GM10266 (cell line): ENCODE data around the gene ERVV-1.

Experiments
- DNase-seq: peaks from one replicate; pipeline ENCODE4 v3.0.0; 2012; ENCODE audit errors: extremely low spot score
- TF ChIP-seq, protein P1 (sequence below): IDR thresholded peaks from 2 replicates; pipeline ENCODE4 v1.5.1; 2012; ENCODE audit warnings: mild to moderate bottlenecking, low read depth; ENCODE audit not compliant: control insufficient read depth, insufficient read depth; ENCODE audit errors: missing control alignments

ERVV-1 gene

DNA sequence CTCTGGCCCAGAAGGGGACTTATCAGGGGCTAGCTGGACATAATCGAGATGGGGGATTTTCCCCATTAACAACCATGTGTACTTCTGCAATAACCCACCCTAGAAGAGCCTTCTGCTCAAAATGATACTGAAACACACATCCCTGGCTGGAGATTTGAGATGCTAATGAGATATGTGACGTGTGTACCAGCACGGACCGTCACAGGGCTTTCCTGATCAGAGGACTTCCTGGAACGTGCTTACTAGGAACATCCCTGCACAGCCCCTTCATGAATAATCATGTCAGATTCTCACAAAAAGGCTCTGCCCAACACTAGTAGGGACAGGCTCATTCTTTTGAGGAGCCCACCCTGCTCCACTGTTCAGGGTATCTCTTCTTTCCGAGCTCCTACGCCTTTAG, 6.5 kb upstream of the ERVV-1 start:
- no peak for DNase-seq
- TF ChIP-seq, protein P1, sequence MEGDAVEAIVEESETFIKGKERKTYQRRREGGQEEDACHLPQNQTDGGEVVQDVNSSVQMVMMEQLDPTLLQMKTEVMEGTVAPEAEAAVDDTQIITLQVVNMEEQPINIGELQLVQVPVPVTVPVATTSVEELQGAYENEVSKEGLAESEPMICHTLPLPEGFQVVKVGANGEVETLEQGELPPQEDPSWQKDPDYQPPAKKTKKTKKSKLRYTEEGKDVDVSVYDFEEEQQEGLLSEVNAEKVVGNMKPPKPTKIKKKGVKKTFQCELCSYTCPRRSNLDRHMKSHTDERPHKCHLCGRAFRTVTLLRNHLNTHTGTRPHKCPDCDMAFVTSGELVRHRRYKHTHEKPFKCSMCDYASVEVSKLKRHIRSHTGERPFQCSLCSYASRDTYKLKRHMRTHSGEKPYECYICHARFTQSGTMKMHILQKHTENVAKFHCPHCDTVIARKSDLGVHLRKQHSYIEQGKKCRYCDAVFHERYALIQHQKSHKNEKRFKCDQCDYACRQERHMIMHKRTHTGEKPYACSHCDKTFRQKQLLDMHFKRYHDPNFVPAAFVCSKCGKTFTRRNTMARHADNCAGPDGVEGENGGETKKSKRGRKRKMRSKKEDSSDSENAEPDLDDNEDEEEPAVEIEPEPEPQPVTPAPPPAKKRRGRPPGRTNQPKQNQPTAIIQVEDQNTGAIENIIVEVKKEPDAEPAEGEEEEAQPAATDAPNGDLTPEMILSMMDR = no peak

DNA sequence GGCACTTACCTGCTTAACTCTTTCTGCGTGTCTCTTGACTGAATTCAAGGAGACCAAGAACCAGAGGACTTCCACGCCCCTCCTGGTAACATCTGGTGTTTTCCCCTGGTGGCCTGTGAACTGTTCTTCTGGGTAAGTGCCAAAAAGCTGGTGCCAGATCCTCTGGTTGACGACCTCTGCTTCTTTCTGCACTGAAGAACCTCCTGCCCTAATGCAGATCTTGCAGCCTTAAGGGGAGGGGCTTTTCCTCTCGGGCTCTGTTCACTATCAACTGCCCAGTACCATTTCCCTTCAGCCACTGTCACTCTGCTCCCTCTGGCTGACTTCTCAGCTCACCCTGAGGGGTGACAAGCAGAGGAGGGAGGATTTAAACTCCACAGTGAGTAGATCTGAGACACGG, 6.1 kb upstream of the ERVV-1 start:
- no peak for DNase-seq
- TF ChIP-seq, protein P1 = no peak

DNA sequence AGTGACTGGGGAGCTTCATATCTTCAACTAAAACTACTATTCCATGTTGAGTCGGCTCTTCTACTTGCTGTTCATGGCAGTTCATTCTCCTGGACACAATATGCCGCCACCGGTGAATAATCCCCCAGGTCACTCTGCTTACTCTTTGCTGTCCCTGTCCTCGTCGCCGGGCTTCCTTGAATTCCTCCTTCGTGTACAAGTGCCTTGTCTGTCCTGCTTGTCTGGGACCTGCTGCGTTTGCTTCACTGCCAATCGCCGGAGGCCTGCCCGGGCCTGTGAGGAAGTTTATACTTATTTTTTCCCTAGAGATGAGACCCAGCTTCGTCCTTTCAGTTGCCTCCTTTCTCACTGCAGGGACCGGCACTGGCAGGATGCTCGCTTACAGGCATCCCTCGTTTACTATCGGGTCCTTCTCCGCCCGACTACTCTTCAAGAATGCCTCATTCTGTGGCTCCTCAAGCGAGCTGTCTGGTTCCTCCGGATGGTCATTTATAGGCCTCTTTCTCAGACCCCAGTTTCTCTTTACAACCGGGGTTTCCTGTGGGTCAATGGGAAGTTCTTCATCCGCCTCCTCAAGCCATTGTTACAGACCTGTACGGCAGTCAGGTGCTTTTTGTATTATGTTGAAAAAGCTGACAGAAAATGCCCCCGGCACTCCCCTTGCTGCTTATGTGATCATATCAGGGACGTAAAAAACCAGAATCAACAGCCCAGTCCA, 5.5 kb upstream of the ERVV-1 start:
- DNase-seq = no peak
- TF ChIP-seq, protein P1 = no peak

DNA sequence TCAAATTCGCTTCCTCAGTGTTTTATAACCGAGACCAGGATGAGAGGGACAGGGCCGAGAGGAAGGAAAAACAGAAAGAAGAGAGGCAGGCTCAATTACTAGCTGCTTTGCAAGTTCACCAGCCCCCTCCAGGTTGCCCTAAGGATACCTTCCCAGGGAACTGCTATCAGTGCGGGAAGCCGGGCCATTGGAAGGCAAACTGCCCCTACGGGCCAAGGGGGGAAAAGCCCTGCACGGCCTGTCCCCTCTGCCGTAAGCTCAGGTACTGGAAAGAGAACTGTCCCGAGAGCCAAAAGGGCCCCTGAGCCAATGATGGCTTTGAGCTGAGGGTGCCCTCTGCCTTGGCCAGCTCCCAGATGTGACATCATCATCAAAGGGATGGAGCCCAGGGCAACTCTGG, 3.2 kb upstream of the ERVV-1 start:
- no peak for DNase-seq
- TF ChIP-seq, protein P1 = no peak

DNA sequence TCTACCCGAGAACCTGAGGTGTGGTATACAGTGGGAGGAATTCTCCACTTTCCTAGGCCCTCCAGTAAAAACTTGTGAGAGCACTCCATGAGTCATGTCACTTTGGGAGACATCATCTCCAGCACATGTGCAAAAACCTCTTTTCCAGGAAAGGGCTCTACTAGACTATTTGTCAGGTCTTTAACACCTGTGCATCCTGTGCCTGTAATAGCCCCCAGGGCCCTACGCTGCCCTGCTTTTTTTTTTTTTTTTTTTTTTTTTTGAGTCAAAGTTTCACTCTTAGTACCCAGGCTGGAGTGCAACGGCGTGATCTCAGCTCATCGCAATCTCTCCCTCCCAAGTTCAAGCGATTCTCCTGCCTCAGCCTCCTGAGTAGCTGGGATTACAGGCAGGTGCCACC, 1.7 kb upstream of the ERVV-1 start:
- no peak for DNase-seq
- TF ChIP-seq, protein P1 = no peak

DNA sequence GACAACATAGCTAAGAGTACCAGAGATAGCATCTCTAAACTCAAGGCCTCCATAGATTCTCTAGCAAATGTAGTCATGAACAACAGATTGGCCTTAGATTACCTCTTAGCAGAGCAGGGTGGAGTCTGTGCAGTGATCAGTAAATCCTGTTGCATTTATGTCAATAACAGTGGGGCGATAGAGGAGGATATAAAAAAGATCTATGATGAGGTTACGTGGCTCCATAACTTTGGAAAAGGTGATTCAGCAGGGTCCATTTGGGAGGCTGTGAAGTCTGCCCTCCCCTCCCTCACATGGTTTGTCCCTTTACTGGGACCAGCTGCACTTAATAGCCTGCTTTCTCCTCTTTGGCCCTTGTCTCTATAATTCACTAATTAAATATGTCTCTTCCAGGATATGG, 1.4 kb downstream of the ERVV-1 start:
- DNase-seq = no peak
- TF ChIP-seq, protein P1 = no peak

DNA sequence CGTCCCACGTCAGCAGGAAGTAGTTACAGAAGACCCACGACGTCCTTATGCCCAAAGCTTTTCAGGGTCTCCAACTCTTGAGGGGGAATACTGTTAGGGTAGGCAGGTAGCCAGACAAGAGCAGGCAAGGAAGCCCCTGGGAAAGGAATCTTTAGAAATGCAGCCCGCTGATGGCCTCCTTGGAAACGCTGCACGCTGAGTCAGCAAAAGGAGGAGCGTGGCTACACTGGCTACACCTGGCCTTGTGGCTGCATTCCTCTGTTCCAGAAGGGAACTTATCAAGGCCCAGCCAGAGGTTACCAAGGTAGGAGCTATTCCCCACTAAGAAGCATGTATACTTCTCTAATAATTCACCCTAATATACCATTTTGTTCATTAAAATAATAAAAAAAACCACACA, 2.0 kb downstream of the ERVV-1 start:
- TF ChIP-seq, protein P1 = no peak
- DNase-seq = no peak
